HL-60 (cell line): ENCODE results near the gene TCL1B.

Experiments
- DNase-seq, 2 experiments: peaks; one replicate each; pipeline ENCODE4 v3.0.0-alpha.2; 2010 to 2020; ENCODE audit warnings: low read depth in 1 of 2, low spot score in 1 of 2
- H3K27ac ChIP-seq: fragments of 250-450 bp; sonication (Bioruptor Pico); replicated peaks from 2 replicates; pipeline ENCODE4 v1.5.1; 2020; ENCODE audit warnings: mild to moderate bottlenecking, moderate library complexity
- H3K27me3 ChIP-seq: fragments of 250-450 bp; sonication (Bioruptor Pico); 2 replicates; pipeline ENCODE4 v1.5.1; 2021; ENCODE audit warnings: mild to moderate bottlenecking, moderate library complexity; ENCODE audit not compliant: insufficient read depth, poor library complexity, severe bottlenecking
- H3K4me3 ChIP-seq: replicated peaks from 2 replicates; pipeline ENCODE4 v1.5.1; 2011; ENCODE audit warnings: mild to moderate bottlenecking, control low read depth, low read length; ENCODE audit not compliant: insufficient read depth
- CTCF ChIP-seq: IDR thresholded peaks from one replicate; pipeline ENCODE4 v1.5.1; 2011; ENCODE audit warnings: low read length, control low read depth, inconsistent platforms; ENCODE audit not compliant: insufficient read depth
- GABPA ChIP-seq: IDR thresholded peaks from 2 replicates; pipeline ENCODE4 v1.6.1; 2012; ENCODE audit warnings: low read depth
- POLR2AphosphoS5 ChIP-seq: IDR thresholded peaks from 2 replicates; pipeline ENCODE4 v1.6.1; 2012; ENCODE audit warnings: low read depth
- REST ChIP-seq: IDR thresholded peaks from 2 replicates; pipeline ENCODE4 v1.6.1; 2012; ENCODE audit warnings: low read depth; ENCODE audit not compliant: insufficient replicate concordance
- SPI1 ChIP-seq: IDR thresholded peaks from 2 replicates; pipeline ENCODE4 v1.6.1; 2012; ENCODE audit warnings: low read depth, mild to moderate bottlenecking, borderline replicate concordance

Gene TCL1B

DNA sequence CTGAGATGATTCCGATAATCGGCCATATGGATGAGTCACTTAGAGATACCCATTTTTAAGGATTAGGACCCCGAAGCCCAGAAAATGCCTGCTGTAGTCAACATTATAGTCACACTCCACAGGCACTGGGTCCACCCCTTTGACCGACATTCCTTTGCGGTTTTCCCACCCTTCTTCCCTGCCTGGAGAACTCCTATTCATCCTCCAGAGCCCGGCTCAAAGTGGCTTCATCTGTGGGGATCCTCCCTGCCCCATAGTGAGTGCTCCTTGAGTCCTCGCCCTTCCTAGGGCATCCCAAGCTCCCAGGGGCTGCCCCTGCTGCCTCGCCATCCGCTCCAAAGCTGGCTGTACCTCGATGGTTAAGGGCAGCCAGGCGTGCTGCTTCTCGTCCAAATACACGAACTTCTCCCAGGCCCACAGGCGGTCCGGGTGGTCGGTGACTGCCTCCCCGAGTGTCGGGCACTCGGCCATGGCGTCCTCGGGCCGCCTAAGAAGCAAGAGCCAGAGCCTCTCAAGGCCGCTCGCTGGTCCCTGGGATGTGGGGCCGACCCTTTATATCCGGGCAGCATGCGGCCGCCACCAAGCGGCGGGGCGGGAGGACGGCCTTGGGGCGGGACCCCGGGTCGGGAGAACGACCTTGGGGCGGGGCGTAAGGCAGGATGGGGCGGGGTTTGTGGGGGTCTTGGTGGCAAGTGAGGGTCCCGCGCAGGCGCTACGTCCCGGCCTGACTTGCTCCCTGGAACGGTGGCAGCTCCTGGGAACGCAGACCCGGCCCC is 27.6 kb downstream of the TCL1B start, which contains the start of gene TCL1A:
Gene TCL1A (minus strand): TSS at position 530 of the 776 bp plus-strand sequence. CDS start 59 bp downstream, at position 471.
- Histone ChIP-seq H3K27me3 (peaks cover 7% of the 10 kb centered on the region), H3K27ac (no peak within 1 kb of the TSS), H3K4me3 (no peak within 1 kb of the TSS)
- TF ChIP-seq CTCF (no peak), SPI1 (no peak)
- DNase-seq, result no peak

DNA sequence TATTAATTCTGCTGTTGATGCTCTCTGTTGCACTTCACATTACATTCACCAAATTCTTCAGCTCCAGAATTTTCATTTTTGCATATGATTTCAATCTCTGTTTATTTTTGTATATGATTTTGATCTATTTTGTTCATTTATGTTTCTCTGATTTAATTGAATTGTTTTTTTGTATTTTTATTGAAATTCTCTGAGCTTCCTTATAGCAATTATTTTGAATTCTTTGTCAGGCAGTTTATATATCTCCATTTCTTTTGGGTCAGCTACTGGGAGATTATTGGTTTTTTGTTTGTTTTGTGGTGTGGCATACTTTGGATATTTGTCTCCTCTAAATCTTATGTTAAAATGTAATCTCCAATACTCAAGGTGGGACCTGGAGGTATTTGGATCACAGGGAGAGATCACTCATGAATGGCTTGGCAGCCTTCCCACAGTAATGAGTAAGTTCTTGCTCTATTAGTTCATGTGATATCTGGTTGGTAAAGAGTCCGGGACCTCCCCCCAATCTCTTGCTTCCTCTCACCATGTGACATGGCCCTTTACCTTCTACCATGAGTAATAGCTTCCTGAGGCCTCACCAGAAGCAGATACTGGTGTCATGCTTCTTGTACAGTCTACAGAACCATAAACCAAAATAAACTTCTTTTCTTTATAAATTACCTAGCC is 36.4 kb downstream of the TCL1B start:
- TF ChIP-seq REST (no peak), POLR2AphosphoS5 (no peak), GABPA (no peak), SPI1 (no peak), CTCF (no peak)
- Histone ChIP-seq H3K4me3 (no peak overlapping the region), H3K27ac (no peak overlapping the region), H3K27me3 (peaks cover 9% of the 10 kb centered on the region)
- DNase-seq, result no peak

- no peak for DNase-seq
- TF ChIP-seq CTCF (no peak), SPI1 (no peak), REST (no peak), GABPA (no peak), POLR2AphosphoS5 (no peak)
- Histone ChIP-seq H3K27ac (no peak overlapping the region), H3K27me3 (peaks cover 1% of the 10 kb centered on the region), H3K4me3 (no peak overlapping the region)
These were observed 39.6 kb downstream of the TCL1B start for GRCh38 chr14:95725685-95726336.
